SK-N-SH treated with all-trans-retinoic acid at 6 μM for 48 hours (cell line): Measurements from ENCODE around the gene NRARP.

Experiments
- ATAC-seq: fragments of 200-7000 bp; cut with Tn5 transposase; 3 replicates; pipeline ENCODE4 v1.9.1; 2020; ENCODE audit warnings: mild to moderate bottlenecking, moderate library complexity
- ARNTL ChIP-seq: fragments of 450-650 bp; formaldehyde crosslinking; IDR thresholded peaks from 2 replicates; pipeline ENCODE4 v1.5.0; 2020; ENCODE audit warnings: low read depth, mild to moderate bottlenecking, moderate library complexity, borderline replicate concordance
- BACH2 ChIP-seq: fragments of 250-450 bp; sonication (Bioruptor Pico); IDR thresholded peaks from 2 replicates; pipeline ENCODE4 v1.9.0; 2021; ENCODE audit warnings: mild to moderate bottlenecking, borderline replicate concordance
- CSDC2 ChIP-seq: fragments of 250-450 bp; sonication (Bioruptor Pico); IDR thresholded peaks from 2 replicates; pipeline ENCODE4 v1.5.0; 2020; ENCODE audit warnings: mild to moderate bottlenecking, moderate library complexity
- ESRRG ChIP-seq: fragments of 250-450 bp; sonication (Bioruptor Pico); IDR thresholded peaks from 2 replicates; pipeline ENCODE4 v1.6.1; 2021; ENCODE audit warnings: mild to moderate bottlenecking
- ISL1 ChIP-seq: fragments of 250-450 bp; sonication (Bioruptor Pico); IDR thresholded peaks from 2 replicates; pipeline ENCODE4 v2.1.2; 2022; ENCODE audit warnings: mild to moderate bottlenecking, moderate library complexity
- OSR1 ChIP-seq: fragments of 250-450 bp; sonication (Bioruptor Pico); IDR thresholded peaks from 2 replicates; pipeline ENCODE4 v1.8.0; 2022; ENCODE audit warnings: moderate library complexity, mild to moderate bottlenecking, inconsistent platforms
- PPARA ChIP-seq: fragments of 250-450 bp; sonication (Bioruptor Pico); IDR thresholded peaks from 2 replicates; pipeline ENCODE4 v1.5.0; 2020; ENCODE audit warnings: mild to moderate bottlenecking, borderline replicate concordance
- RARB ChIP-seq: fragments of 250-450 bp; sonication (Bioruptor Pico); IDR thresholded peaks from 2 replicates; pipeline ENCODE4 v1.8.0; 2021; ENCODE audit warnings: mild to moderate bottlenecking, moderate library complexity
- SNAI2 ChIP-seq: fragments of 250-450 bp; sonication (Bioruptor Pico); IDR thresholded peaks from 2 replicates; pipeline ENCODE4 v1.5.0; 2020; ENCODE audit warnings: mild to moderate bottlenecking, moderate library complexity
- TCF4 ChIP-seq: fragments of 250-450 bp; sonication (Bioruptor Pico); IDR thresholded peaks from 2 replicates; pipeline ENCODE4 v1.8.0; 2021; ENCODE audit warnings: mild to moderate bottlenecking, moderate library complexity, borderline replicate concordance
- TOX ChIP-seq: fragments of 250-450 bp; sonication (Bioruptor Pico); IDR thresholded peaks from 2 replicates; pipeline ENCODE4 v1.8.0; 2021; ENCODE audit warnings: mild to moderate bottlenecking, moderate library complexity, borderline replicate concordance
- TSHZ2 ChIP-seq: fragments of 250-450 bp; sonication (Bioruptor Pico); IDR thresholded peaks from 2 replicates; pipeline ENCODE4 v1.5.0; 2020; ENCODE audit warnings: mild to moderate bottlenecking, moderate library complexity
- ZC3H10 ChIP-seq: fragments of 250-450 bp; sonication (Bioruptor Pico); IDR thresholded peaks from 2 replicates; pipeline ENCODE4 v1.5.1; 2021; ENCODE audit warnings: mild to moderate bottlenecking, moderate library complexity
- ZFP3 ChIP-seq: fragments of 250-450 bp; sonication (Bioruptor Pico); IDR thresholded peaks from 2 replicates; pipeline ENCODE4 v1.5.0; 2020; ENCODE audit warnings: mild to moderate bottlenecking, moderate library complexity
- ZFP30 ChIP-seq: fragments of 450-650 bp; formaldehyde crosslinking; IDR thresholded peaks from 2 replicates; pipeline ENCODE4 v1.5.0; 2022; ENCODE audit warnings: mild to moderate bottlenecking, moderate library complexity
- ZNF565 ChIP-seq: fragments of 450-650 bp; formaldehyde crosslinking; conservative IDR thresholded peaks from 2 replicates; pipeline ENCODE4 v1.5.0; 2020; ENCODE audit warnings: low read depth, mild to moderate bottlenecking, moderate library complexity
- ZNF70 ChIP-seq: fragments of 450-650 bp; formaldehyde crosslinking; IDR thresholded peaks from 2 replicates; pipeline ENCODE4 v1.5.0; 2020; ENCODE audit warnings: mild to moderate bottlenecking, moderate library complexity
- ZNF8 ChIP-seq: fragments of 450-650 bp; formaldehyde crosslinking; IDR thresholded peaks from 2 replicates; pipeline ENCODE4 v1.5.0; 2020; ENCODE audit warnings: mild to moderate bottlenecking, moderate library complexity
- TF ChIP-seq, protein P1 (sequence below): fragments of 250-450 bp; sonication (Bioruptor Pico); IDR thresholded peaks from 2 replicates; pipeline ENCODE4 v1.8.0; 2021; ENCODE audit warnings: low read depth, mild to moderate bottlenecking, moderate library complexity, borderline replicate concordance
- TF ChIP-seq, protein P2 (sequence below): fragments of 250-450 bp; sonication (Bioruptor Pico); IDR thresholded peaks from 2 replicates; pipeline ENCODE4 v1.5.1; 2021; ENCODE audit warnings: mild to moderate bottlenecking, moderate library complexity
- TF ChIP-seq, protein P3 (sequence below): fragments of 250-450 bp; sonication (Bioruptor Pico); IDR thresholded peaks from 2 replicates; pipeline ENCODE4 v1.8.0; 2020; ENCODE audit warnings: mild to moderate bottlenecking, moderate library complexity, borderline replicate concordance

NRARP gene

DNA sequence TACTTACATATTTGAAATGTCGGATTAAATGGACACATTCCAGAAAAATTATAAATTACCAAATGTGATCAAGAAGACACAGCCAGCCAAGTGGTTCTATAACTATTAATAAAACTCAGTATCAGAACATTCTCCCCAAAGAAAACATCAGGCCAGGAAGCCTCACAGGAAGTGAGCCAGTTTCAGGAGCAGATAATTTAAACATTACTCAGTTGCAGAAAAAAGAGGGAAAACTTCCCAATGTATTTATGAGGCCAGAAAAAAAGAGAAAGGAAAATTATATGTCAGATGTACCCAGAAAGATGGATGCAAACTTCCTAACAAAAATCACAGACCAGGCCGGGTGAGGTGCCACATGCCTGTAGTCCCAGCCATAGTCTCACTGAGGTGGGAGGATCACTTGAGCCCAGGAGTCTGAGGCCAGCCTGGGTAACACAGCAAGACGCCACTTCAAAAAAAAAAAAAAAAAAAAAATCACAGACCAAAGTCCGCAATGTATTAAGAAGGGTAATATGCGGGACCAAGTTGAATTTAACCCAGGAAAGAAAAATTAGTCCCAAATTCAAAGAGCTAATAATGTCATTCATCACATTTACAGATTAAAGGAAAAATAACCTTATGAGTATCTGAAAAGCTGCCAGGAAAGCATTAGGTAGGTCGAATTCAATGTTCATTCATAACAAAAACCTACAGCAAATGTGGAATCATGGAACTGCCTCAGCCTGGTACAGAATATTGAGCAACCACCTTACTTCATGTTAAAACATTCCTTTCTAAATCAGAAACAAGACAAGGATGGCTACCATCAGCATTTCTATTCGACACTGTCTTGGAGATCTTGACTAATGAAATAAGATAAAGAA is 37.2 kb upstream of the NRARP start:
- no peak for ATAC-seq
- TF ChIP-seq RARB: no peak
- TF ChIP-seq TSHZ2 (CRISPR knock-in tag): no peak
- TF ChIP-seq TCF4 (CRISPR knock-in tag): no peak
- no peak for TF ChIP-seq ZNF565
- TF ChIP-seq, protein P1, sequence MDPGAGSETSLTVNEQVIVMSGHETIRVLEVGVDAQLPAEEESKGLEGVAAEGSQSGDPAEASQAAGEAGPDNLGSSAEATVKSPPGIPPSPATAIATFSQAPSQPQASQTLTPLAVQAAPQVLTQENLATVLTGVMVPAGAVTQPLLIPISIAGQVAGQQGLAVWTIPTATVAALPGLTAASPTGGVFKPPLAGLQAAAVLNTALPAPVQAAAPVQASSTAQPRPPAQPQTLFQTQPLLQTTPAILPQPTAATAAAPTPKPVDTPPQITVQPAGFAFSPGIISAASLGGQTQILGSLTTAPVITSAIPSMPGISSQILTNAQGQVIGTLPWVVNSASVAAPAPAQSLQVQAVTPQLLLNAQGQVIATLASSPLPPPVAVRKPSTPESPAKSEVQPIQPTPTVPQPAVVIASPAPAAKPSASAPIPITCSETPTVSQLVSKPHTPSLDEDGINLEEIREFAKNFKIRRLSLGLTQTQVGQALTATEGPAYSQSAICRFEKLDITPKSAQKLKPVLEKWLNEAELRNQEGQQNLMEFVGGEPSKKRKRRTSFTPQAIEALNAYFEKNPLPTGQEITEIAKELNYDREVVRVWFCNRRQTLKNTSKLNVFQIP (CRISPR knock-in tag): no peak
- TF ChIP-seq PPARA (CRISPR knock-in tag): no peak
- TF ChIP-seq SNAI2 (CRISPR knock-in tag): no peak
- no peak for TF ChIP-seq ARNTL (CRISPR knock-in tag)
- no peak for TF ChIP-seq TOX (CRISPR knock-in tag)
- no peak for TF ChIP-seq BACH2 (CRISPR knock-in tag)
- TF ChIP-seq, protein P2, sequence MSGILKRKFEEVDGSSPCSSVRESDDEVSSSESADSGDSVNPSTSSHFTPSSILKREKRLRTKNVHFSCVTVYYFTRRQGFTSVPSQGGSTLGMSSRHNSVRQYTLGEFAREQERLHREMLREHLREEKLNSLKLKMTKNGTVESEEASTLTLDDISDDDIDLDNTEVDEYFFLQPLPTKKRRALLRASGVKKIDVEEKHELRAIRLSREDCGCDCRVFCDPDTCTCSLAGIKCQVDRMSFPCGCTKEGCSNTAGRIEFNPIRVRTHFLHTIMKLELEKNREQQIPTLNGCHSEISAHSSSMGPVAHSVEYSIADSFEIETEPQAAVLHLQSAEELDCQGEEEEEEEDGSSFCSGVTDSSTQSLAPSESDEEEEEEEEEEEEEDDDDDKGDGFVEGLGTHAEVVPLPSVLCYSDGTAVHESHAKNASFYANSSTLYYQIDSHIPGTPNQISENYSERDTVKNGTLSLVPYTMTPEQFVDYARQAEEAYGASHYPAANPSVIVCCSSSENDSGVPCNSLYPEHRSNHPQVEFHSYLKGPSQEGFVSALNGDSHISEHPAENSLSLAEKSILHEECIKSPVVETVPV (CRISPR knock-in tag): no peak
- TF ChIP-seq ISL1 (CRISPR knock-in tag): no peak
- TF ChIP-seq ZC3H10 (CRISPR knock-in tag): no peak
- no peak for TF ChIP-seq ZFP30 (CRISPR knock-in tag)
- TF ChIP-seq CSDC2 (CRISPR knock-in tag): no peak

- TF ChIP-seq, protein P3, sequence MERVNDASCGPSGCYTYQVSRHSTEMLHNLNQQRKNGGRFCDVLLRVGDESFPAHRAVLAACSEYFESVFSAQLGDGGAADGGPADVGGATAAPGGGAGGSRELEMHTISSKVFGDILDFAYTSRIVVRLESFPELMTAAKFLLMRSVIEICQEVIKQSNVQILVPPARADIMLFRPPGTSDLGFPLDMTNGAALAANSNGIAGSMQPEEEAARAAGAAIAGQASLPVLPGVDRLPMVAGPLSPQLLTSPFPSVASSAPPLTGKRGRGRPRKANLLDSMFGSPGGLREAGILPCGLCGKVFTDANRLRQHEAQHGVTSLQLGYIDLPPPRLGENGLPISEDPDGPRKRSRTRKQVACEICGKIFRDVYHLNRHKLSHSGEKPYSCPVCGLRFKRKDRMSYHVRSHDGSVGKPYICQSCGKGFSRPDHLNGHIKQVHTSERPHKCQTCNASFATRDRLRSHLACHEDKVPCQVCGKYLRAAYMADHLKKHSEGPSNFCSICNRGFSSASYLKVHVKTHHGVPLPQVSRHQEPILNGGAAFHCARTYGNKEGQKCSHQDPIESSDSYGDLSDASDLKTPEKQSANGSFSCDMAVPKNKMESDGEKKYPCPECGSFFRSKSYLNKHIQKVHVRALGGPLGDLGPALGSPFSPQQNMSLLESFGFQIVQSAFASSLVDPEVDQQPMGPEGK (CRISPR knock-in tag): no peak
- TF ChIP-seq ESRRG (CRISPR knock-in tag) (no peak), BACH2 (CRISPR knock-in tag) (no peak), ISL1 (CRISPR knock-in tag) (no peak), ARNTL (CRISPR knock-in tag) (no peak), ZNF70 (CRISPR knock-in tag) (no peak), RARB (no peak), ZFP3 (CRISPR knock-in tag) (no peak), TSHZ2 (CRISPR knock-in tag) (no peak), TCF4 (CRISPR knock-in tag) (no peak), ZNF8 (no peak), ZNF565 (no peak), OSR1 (CRISPR knock-in tag) (no peak), PPARA (CRISPR knock-in tag) (no peak), CSDC2 (CRISPR knock-in tag) (no peak)
- TF ChIP-seq, protein P1 (CRISPR knock-in tag): no peak
Measured at GRCh38 chr9:137336735-137337134, 34.7 kb upstream of the NRARP start.

More at GRCh38 chr9:137336735-137337134, 34.7 kb upstream of the NRARP start:
- ATAC-seq: no peak
